ENCODE results near the gene UPK3A. TPM values are rescaled to one million over a fixed set of nuclear protein-coding genes. Genes with fewer than 3 reads are reported as not detected.
"Not testable (repeated sequence)": the region's sequence is repeated elsewhere in the genome, so short reads cannot be mapped to it uniquely, and the experiment has no call there.

The UPK3A gene
- total RNA-seq, 4 donors from 2014 or later: not detected

GRCh38 chr22:45276507-45277105, 8.1 kb upstream of the UPK3A start:
- TF ChIP-seq EP300 (IDR thresholded peaks at IDR 0.05): no peak
- TF ChIP-seq POLR2A (IDR thresholded peaks at IDR 0.05): no peak
- no peak for TF ChIP-seq CTCF (IDR thresholded peaks at IDR 0.05)
- no peak for TF ChIP-seq POLR2AphosphoS5 (IDR thresholded peaks at IDR 0.05)
- Histone ChIP-seq H3K36me3 (no peaks in the 10 kb centered on the region), H3K27me3 (no peaks in the 10 kb centered on the region), H3K4me3 (no peak overlapping the region), H3K27ac (no peak overlapping the region), H3K4me1 (peaks cover 0 to 37% (median 17%) of the 10 kb centered on the region in 3 donors), H3K9me3 (no peaks in the 10 kb centered on the region)
- ATAC-seq: no peak
- 88 to 100% methylated on average over 5 to 6 of the region's 12 CpGs for WGBS, 2 donors (ENCODE audit: low coverage in 1 of 2)

- H3K36me3 ChIP-seq, H3K27ac ChIP-seq, H3K27me3 ChIP-seq, H3K9me3 ChIP-seq, ATAC-seq, H3K4me3 ChIP-seq: not testable (repeated sequence)
- WGBS, 2 donors (ENCODE audit: low coverage in 1 of 2): 91 to 94% methylated on average over 5 of the region's 7 CpGs
- peaks cover 0 to 31% (median 12%) of the 10 kb centered on the region in 3 donors for H3K4me1 ChIP-seq
Measured at GRCh38 chr22:45277720-45278119, 7.0 kb upstream of the UPK3A start.

DNA sequence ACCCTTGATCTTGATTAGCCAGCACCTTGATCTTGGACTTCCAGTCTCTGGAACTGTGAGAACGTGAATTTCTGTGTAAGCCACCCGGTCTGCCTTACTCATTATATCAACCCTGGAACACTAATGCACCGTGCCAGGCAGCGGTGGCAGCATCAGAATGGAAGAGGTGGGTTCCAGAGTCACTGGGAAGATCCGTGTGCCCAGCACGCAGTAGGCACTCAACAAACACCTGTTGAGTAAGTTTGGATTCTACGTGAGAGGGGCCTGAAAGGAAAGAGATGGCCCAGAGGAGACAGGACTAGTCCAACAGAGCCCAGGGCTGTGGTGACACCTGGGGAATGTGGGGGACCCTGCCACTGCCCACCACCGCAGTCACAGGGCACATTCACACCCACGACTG, 6.6 kb upstream of the UPK3A start:
- H3K9me3 ChIP-seq: no peaks in the 10 kb centered on the region
- H3K27me3 ChIP-seq: no peaks in the 10 kb centered on the region
- no peak for TF ChIP-seq CTCF (IDR thresholded peaks at IDR 0.05)
- TF ChIP-seq POLR2A (IDR thresholded peaks at IDR 0.05): no peak
- TF ChIP-seq POLR2AphosphoS5 (IDR thresholded peaks at IDR 0.05): no peak
- no peak for TF ChIP-seq EP300 (IDR thresholded peaks at IDR 0.05)
- 75 to 100% methylated on average over 1 to 5 of the region's 9 CpGs for WGBS, 2 donors (ENCODE audit: low coverage in 1 of 2)
- ATAC-seq: no peak
- peaks cover 0 to 31% (median 12%) of the 10 kb centered on the region in 3 donors for H3K4me1 ChIP-seq
- H3K4me3 ChIP-seq: no peak overlapping the region
- no peaks in the 10 kb centered on the region for H3K36me3 ChIP-seq
- no peak overlapping the region for H3K27ac ChIP-seq

- Histone ChIP-seq H3K9me3 (no peaks in the 10 kb centered on the region), H3K27ac (peak overlapping the region in 3 of 4 donors; percentile 25 to 69 (median 58)), H3K27me3 (peaks cover 14% of the 10 kb centered on the region), H3K36me3 (no peaks in the 10 kb centered on the region), H3K4me1 (peaks cover 0 to 43% (median 21%) of the 10 kb centered on the region in 3 donors), H3K4me3 (no peak overlapping the region)
- ATAC-seq: no peak
- TF ChIP-seq EP300 (IDR thresholded peaks at IDR 0.05): no peak
- TF ChIP-seq POLR2AphosphoS5 (IDR thresholded peaks at IDR 0.05): no peak
- 88 to 100% methylated on average over 3 of the region's 3 CpGs for WGBS, 2 donors (ENCODE audit: low coverage in 1 of 2)
Measured at GRCh38 chr22:45280587-45280980, 4.2 kb upstream of the UPK3A start.

DNA sequence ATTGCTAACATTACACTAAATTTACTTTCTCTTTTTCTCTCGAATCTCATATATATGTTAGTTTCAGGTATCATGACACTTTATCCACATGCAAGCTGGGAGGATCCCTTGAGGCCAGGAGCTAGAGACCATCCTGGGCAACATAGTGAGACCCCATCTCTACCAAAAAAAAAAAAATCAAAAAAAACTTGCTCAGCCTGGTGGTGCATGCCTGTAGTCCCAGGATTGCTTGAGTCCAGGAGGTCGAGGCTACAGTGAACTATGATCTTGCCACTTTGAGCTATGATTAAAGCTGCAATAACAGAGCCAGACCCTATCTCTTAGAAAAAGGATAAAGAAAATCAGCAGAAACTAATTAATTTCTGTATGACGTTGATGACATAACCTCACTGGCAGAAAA, 3.7 kb upstream of the UPK3A start:
- Histone ChIP-seq H3K27me3 (peaks cover 14% of the 10 kb centered on the region), H3K27ac (peak overlapping the region in 1 of 4 donors; percentile 69), H3K4me3 (no peak overlapping the region), H3K9me3 (no peaks in the 10 kb centered on the region), H3K4me1 (peaks cover 0 to 44% (median 21%) of the 10 kb centered on the region in 3 donors), H3K36me3 (no peaks in the 10 kb centered on the region)
- ATAC-seq: no peak
- 70 to 100% methylated on average over 2 to 3 of the region's 3 CpGs for WGBS, 2 donors (ENCODE audit: low coverage in 1 of 2)
- TF ChIP-seq EP300 (IDR thresholded peaks at IDR 0.05) (no peak), CTCF (IDR thresholded peaks at IDR 0.05) (no peak), POLR2A (IDR thresholded peaks at IDR 0.05) (no peak)

DNA sequence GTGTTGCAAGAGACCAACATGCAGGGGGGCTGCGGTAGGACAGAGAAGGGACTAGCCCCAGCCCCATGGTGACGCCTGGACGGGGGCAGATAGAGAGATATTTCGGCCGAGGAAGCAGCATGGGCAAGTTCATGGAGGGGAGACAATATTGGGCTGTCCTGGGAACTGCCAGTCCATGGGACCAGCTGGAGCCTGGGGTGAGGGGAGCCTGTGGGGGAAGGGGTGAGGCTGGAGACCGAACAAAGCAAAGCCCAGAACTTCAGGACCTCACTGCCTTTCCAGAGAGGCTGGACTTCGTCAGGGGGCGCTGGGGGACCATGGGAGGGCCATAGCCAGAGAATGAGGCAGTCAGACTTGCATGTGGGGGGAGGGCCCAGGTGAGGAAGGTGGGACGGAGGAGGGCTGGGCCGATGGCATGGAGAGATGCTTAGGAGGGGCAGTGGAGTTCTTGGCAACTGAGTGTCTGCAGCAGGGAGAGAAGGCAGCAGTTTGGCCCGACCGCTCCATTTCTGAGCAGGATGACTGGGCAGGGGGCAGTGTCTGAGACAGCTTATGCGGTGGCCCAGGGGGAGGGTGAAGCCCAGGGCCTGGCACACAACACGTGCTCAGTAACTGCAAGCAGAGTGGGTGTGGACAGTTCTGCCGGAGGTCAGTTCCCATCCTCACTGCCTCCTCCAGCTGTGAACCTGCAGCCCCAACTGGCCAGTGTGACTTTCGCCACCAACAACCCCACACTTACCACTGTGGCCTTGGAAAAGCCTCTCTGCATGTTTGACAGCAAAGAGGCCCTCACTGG, 712 bp downstream of the UPK3A start:
- TF ChIP-seq POLR2A (IDR thresholded peaks at IDR 0.05): no peak
- TF ChIP-seq EP300 (IDR thresholded peaks at IDR 0.05): no peak
- no peak for TF ChIP-seq CTCF (IDR thresholded peaks at IDR 0.05)
- no peak for TF ChIP-seq POLR2AphosphoS5 (IDR thresholded peaks at IDR 0.05)
- peak overlapping the region in 1 of 2 donors; percentile 46 for H3K4me3 ChIP-seq
- peaks cover 0 to 27% (median 9%) of the 10 kb centered on the region in 3 donors for H3K4me1 ChIP-seq
- peak; percentile 2 for ATAC-seq
- H3K36me3 ChIP-seq: no peaks in the 10 kb centered on the region
- H3K9me3 ChIP-seq: no peaks in the 10 kb centered on the region
- H3K27ac ChIP-seq: no peak overlapping the region
- 41 to 58% methylated on average over 5 to 11 of the region's 16 CpGs for WGBS, 2 donors (ENCODE audit: low coverage in 1 of 2)
- peaks cover 26% of the 10 kb centered on the region for H3K27me3 ChIP-seq

Data from gastroesophageal sphincter (tissue), 4 donors.